Effector CD4-positive, alpha-beta T cell (primary cell): ENCODE data around the gene ADAM30.
"Not testable (repeated sequence)": the region's sequence is repeated elsewhere in the genome, so short reads cannot be mapped to it uniquely, and the experiment has no call there.

Experiments used
- DNase-seq: peaks from one replicate; pipeline ENCODE4 v3.0.0-alpha.2; 2020

The ADAM30 gene

GRCh38 chr1:119873135-119874015 lies 22.9 kb downstream of the ADAM30 start:
- no peak for DNase-seq

GRCh38 chr1:119871881-119872280 lies 24.4 kb downstream of the ADAM30 start:
- DNase-seq, result no peak

- DNase-seq, result peak; percentile 37
Measured at GRCh38 chr1:119870917-119871596, 25.3 kb downstream of the ADAM30 start.

GRCh38 chr1:119869995-119870394 lies 26.3 kb downstream of the ADAM30 start:
- DNase-seq, result no peak

GRCh38 chr1:119868176-119868575 lies 28.1 kb downstream of the ADAM30 start:
- DNase-seq, result no peak

GRCh38 chr1:119866451-119866850 lies 29.9 kb downstream of the ADAM30 start:
- no peak for DNase-seq

- no peak for DNase-seq
Measured at GRCh38 chr1:119865627-119866026, 30.7 kb downstream of the ADAM30 start.

GRCh38 chr1:119862276-119862675 lies 34.0 kb downstream of the ADAM30 start:
- DNase-seq, result no peak

GRCh38 chr1:119861547-119861946 lies 34.8 kb downstream of the ADAM30 start:
- DNase-seq, result no peak

GRCh38 chr1:119859647-119860046 lies 36.7 kb downstream of the ADAM30 start:
- no peak for DNase-seq

GRCh38 chr1:119858556-119859214 lies 37.6 kb downstream of the ADAM30 start:
- not testable (repeated sequence) for DNase-seq

GRCh38 chr1:119858126-119858525 lies 38.2 kb downstream of the ADAM30 start:
- DNase-seq, result no peak

GRCh38 chr1:119853155-119853554 lies 43.2 kb downstream of the ADAM30 start:
- DNase-seq, result no peak

- DNase-seq, result not testable (repeated sequence)
Measured at GRCh38 chr1:119844206-119844605, 52.1 kb downstream of the ADAM30 start.
